GM12878 (cell line): ENCODE results near the gene ULK1. TPM values are rescaled to one million over a fixed set of nuclear protein-coding genes. Genes with fewer than 3 reads are reported as not detected.

Source experiments
- ATAC-seq: fragments of 200-7000 bp; cut with Tn5 transposase; 3 replicates; pipeline ENCODE4 v1.9.1; 2020; ENCODE audit warnings: mild to moderate bottlenecking, moderate library complexity
- BruUV-seq: library from RNA; stranded (reverse); fragments of 400-500 nt; replicated peaks from 2 replicates; lab custom pipeline; 2021; lab: Mats Ljungman, UMichigan
- CTCF ChIA-PET: fragments of 300-600 bp; sonication (Branson Sonifier 250); formaldehyde crosslinking; extraction: SDS; loops from one replicate; lab custom pipeline; 2021; ENCODE audit warnings: inconsistent platforms; lab: Yijun Ruan, JAX
- POLR2A ChIA-PET: fragments of 350-600 bp; formaldehyde crosslinking; extraction: SDS; loops from one replicate; lab custom pipeline; 2021; ENCODE audit warnings: inconsistent platforms; lab: Charles Lee
- RAD21 ChIA-PET: fragments of 300-600 bp; sonication (Branson Sonifier 250); formaldehyde crosslinking; loops from one replicate; lab custom pipeline; 2023; ENCODE audit warnings: antibody characterized with exemption; ENCODE audit not compliant: unreplicated experiment; lab: Charles Lee
- SMC1A ChIA-PET: fragments of 300-600 bp; sonication (Branson Sonifier 250); formaldehyde crosslinking; loops from one replicate; lab custom pipeline; 2023; ENCODE audit not compliant: unreplicated experiment, uncharacterized antibody; lab: Charles Lee
- DNase-seq: peaks from one replicate; pipeline ENCODE4 v3.0.0-alpha.2; 2011; ENCODE audit warnings: low read depth, low spot score
- FAIRE-seq: peaks from 3 replicates; lab custom pipeline; 2011; peaks lifted over from hg19 to GRCh38; lab: Jason Lieb, UNC
- H2AFZ ChIP-seq: 2 replicates; pipeline ENCODE4 v1.6.0; 2011; ENCODE audit warnings: low read depth, low read length, control low read depth; ENCODE audit not compliant: control insufficient read depth
- H3K27ac ChIP-seq: 2 replicates; pipeline ENCODE4 v1.5.1; 2011; ENCODE audit warnings: control low read depth; ENCODE audit not compliant: control insufficient read depth, insufficient read depth
- H3K27me3 ChIP-seq, 2 experiments: replicated peaks in 1 of 2; 2 replicates each; pipeline versions ENCODE4 v1.6.0 to v1.6.1; 2011; ENCODE audit warnings: low read length in 1 of 2; ENCODE audit not compliant: control insufficient read depth in 2 of 2, insufficient read depth in 2 of 2
- H3K36me3 ChIP-seq, 2 experiments: 2 replicates each; pipeline ENCODE4 v1.5.1; 2011; ENCODE audit warnings: low read length in 1 of 2; ENCODE audit not compliant: control insufficient read depth in 2 of 2, insufficient read depth in 2 of 2
- H3K4me1 ChIP-seq: 2 replicates; pipeline ENCODE4 v1.6.1; 2011; ENCODE audit warnings: mild to moderate bottlenecking, low read length, moderate library complexity, mixed read lengths; ENCODE audit not compliant: control insufficient read depth, insufficient read depth
- H3K4me2 ChIP-seq: 2 replicates; pipeline ENCODE4 v1.6.0; 2011; ENCODE audit warnings: control low read depth; ENCODE audit not compliant: control insufficient read depth, insufficient read depth
- H3K4me3 ChIP-seq: fragments of 200-600 bp; sonication (generic); 2 replicates; pipeline ENCODE4 v1.5.1; 2016
- H3K79me2 ChIP-seq: 2 replicates; pipeline ENCODE4 v1.6.0; 2011; ENCODE audit warnings: low read length; ENCODE audit not compliant: control insufficient read depth, insufficient read depth
- H3K9ac ChIP-seq: 2 replicates; pipeline ENCODE4 v1.8.0; 2011; ENCODE audit warnings: low read length, control low read depth, mixed read lengths; ENCODE audit not compliant: control insufficient read depth, insufficient read depth
- H3K9me3 ChIP-seq: replicated peaks from 3 replicates; pipeline ENCODE4 v1.5.1; 2011; ENCODE audit warnings: mild to moderate bottlenecking, low read length; ENCODE audit not compliant: control insufficient read depth, insufficient read depth
- H4K20me1 ChIP-seq: 2 replicates; pipeline ENCODE4 v1.6.0; 2011; ENCODE audit not compliant: control insufficient read depth, insufficient read depth
- BACH1 ChIP-seq: fragments of 450-650 bp; IDR thresholded peaks from 2 replicates; pipeline ENCODE4 v1.6.1; 2017; ENCODE audit warnings: mild to moderate bottlenecking, borderline replicate concordance
- FOXM1 ChIP-seq: IDR thresholded peaks from 2 replicates; pipeline ENCODE4 v1.6.1; 2012; ENCODE audit warnings: low read depth, mild to moderate bottlenecking, inconsistent platforms, low read length, moderate library complexity
- HDAC2 ChIP-seq: fragments of 200-600 bp; sonication (generic); IDR thresholded peaks from 2 replicates; pipeline ENCODE4 v1.6.1; 2017
- IRF4 ChIP-seq: IDR thresholded peaks from 2 replicates; pipeline ENCODE4 v1.6.1; 2011; ENCODE audit warnings: low read depth, low read length
- PBX3 ChIP-seq: IDR thresholded peaks from 2 replicates; pipeline ENCODE4 v1.6.1; 2011; ENCODE audit warnings: mild to moderate bottlenecking, low read depth, low read length, moderate library complexity; ENCODE audit not compliant: insufficient replicate concordance
- USF2 ChIP-seq: IDR thresholded peaks from 2 replicates; pipeline ENCODE4 v1.6.1; 2011; ENCODE audit warnings: low read depth, low read length, improper control_type of control experiment, borderline replicate concordance
- WRNIP1 ChIP-seq: IDR thresholded peaks from 2 replicates; pipeline ENCODE4 v1.6.1; 2011; ENCODE audit warnings: low read depth, low read length, improper control_type of control experiment, borderline replicate concordance
- WGBS: methylation state at CpG from one replicate; pipeline ENCODE4 v1.1.6; 2016; ENCODE audit warnings: low lambda C conversion rate; ENCODE audit not compliant: insufficient replicate concordance, insufficient coverage; ENCODE audit errors: missing lambda C conversion rate; 5-methylcytosine and 5-hydroxymethylcytosine counted together
- in situ Hi-C: fragments of 300-500 bp; cut with MboI; formaldehyde crosslinking; loops from 9 replicates; pipeline ENCODE4 v1.14.3; 2018; ENCODE audit warnings: mixed read lengths
- intact Hi-C: fragments of 100-400 bp; cut with micrococcal nuclease; formaldehyde crosslinking; loops from one replicate; pipeline ENCODE4 v1.14.2; 2022; ENCODE audit not compliant: unreplicated experiment
- polyA plus RNA-seq, 11 experiments: library from polyadenylated mRNA; depleted of rRNA in 4 of 11; unstranded in 6 of 11; stranded (reverse) in 5 of 11; fragments of >200 nt; fragmentation: Nextera tagmentation in 4 of 11; fragmentation: Illumina TruSeq in 1 of 11; extraction: Ambion mirVana in 4 of 11; extraction: Trizol in 1 of 11; gene quantifications; 1 replicate in 1 of 11; 2 replicates in 10 of 11; pipeline versions ENCODE4 v1.2.1 to v1.2.3, GENCODE V29; 2011 to 2016; ENCODE audit warnings: inconsistent platforms in 2 of 11, missing spikeins in 2 of 11, low read depth in 1 of 11
- total RNA-seq, 4 experiments: library from RNA; depleted of rRNA in 3 of 4; stranded (reverse); fragments of >200 nt in 3 of 4; fragmentation: Illumina TruSeq in 1 of 4; extraction: Trizol in 1 of 4; gene quantifications; 2 replicates each; pipeline versions ENCODE4 v1.2.1 to v1.2.3, GENCODE V29; 2013 to 2021

Gene ULK1
- total and polyA plus RNA-seq, 10 of the 15 experiments (the other 5 are each of a cell fraction or from before 2014, with no cell fraction given): 0.13 to 14.1 (median 1.5) TPM

- TF ChIP-seq USF2 (no peak), BACH1 (no peak), WRNIP1 (no peak), PBX3 (no peak), FOXM1 (no peak), HDAC2 (no peak), IRF4 (no peak)
- TF ChIP-seq, all 136 proteins: peak for 0
- Histone ChIP-seq H3K79me2 (no peaks in the 10 kb centered on the region), H3K4me2 (no peak overlapping the region), H3K36me3 (no peaks in the 10 kb centered on the region), H3K27ac (no peak overlapping the region), H3K27me3 (no peaks in the 10 kb centered on the region), H3K9ac (no peak overlapping the region), H3K4me3 (no peak overlapping the region), H3K4me1 (peaks cover 12% of the 10 kb centered on the region), H2AFZ (no peak overlapping the region), H4K20me1 (no peaks in the 10 kb centered on the region), H3K9me3 (no peaks in the 10 kb centered on the region)
- FAIRE-seq (no peak), DNase-seq (no peak), ATAC-seq (no peak)
- RAD21 ChIA-PET: no interaction called here
- POLR2A ChIA-PET: no interaction called here
- 95% methylated on average over 18 of the region's 18 CpGs for WGBS
- in situ Hi-C loops: no loop called here
- SMC1A ChIA-PET: no interaction called here
- intact Hi-C loops: no loop called here
- BruUV-seq: no TSS peak
- CTCF ChIA-PET: no interaction called here
These were observed 2.9 kb downstream of the ULK1 start for GRCh38 chr12:131897276-131897675.
